MV-4-11 (cell line): ENCODE measurements around the gene ARHGAP11A.
"Not testable (repeated sequence)": the region's sequence is repeated elsewhere in the genome, so short reads cannot be mapped to it uniquely, and the experiment has no call there.

Experiments used
- DNase-seq: peaks from one replicate; lab custom pipeline; 2025; lab: John Stamatoyannopoulos, UW

Gene ARHGAP11A, protein sequence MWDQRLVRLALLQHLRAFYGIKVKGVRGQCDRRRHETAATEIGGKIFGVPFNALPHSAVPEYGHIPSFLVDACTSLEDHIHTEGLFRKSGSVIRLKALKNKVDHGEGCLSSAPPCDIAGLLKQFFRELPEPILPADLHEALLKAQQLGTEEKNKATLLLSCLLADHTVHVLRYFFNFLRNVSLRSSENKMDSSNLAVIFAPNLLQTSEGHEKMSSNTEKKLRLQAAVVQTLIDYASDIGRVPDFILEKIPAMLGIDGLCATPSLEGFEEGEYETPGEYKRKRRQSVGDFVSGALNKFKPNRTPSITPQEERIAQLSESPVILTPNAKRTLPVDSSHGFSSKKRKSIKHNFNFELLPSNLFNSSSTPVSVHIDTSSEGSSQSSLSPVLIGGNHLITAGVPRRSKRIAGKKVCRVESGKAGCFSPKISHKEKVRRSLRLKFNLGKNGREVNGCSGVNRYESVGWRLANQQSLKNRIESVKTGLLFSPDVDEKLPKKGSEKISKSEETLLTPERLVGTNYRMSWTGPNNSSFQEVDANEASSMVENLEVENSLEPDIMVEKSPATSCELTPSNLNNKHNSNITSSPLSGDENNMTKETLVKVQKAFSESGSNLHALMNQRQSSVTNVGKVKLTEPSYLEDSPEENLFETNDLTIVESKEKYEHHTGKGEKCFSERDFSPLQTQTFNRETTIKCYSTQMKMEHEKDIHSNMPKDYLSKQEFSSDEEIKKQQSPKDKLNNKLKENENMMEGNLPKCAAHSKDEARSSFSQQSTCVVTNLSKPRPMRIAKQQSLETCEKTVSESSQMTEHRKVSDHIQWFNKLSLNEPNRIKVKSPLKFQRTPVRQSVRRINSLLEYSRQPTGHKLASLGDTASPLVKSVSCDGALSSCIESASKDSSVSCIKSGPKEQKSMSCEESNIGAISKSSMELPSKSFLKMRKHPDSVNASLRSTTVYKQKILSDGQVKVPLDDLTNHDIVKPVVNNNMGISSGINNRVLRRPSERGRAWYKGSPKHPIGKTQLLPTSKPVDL

DNA sequence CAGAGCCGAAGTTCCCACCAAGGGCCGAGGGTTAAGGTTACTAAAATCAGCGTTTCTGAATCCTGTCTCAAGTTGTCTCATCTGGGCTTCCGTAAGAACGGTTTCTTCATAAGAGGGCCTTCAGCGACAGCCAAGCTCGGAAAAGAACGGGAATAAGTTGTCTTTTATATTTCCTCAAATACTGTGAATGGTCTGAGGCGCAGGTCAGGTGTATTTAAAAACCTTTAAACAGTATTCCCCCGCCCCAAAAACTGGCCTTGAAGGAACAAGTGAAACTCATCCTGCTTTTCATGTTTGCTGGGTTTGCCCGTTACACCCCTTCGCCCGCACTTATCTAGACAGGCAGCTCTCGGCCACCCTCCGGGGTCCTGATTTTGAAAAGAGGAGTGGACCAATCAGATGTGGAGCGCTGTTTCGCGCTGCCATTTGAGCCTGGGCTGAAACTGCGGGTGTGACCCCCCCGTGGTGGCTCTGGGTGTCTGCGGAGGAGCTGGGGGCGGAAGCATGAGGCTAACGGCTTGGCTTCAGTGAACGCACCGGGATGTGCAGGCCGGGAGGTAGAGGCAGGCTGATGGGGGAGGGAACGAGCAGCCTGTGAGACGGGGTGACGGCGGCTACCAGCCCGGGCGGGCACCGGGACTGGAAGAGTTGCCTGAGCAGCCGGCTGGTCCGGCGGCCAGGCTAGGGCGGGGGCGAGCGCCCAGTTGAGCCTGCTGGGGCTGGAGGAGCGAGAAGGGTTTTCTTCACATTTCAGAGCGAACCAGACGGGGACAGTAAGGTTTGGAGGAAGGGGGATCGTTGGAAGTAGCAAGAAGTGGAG, at the start of gene ARHGAP11A:
Gene ARHGAP11A, plus strand, starts transcription at position 454 of the 820 bp plus-strand sequence. CDS start 708 bp downstream, outside the sequence.
- not testable (repeated sequence) for DNase-seq

DNA sequence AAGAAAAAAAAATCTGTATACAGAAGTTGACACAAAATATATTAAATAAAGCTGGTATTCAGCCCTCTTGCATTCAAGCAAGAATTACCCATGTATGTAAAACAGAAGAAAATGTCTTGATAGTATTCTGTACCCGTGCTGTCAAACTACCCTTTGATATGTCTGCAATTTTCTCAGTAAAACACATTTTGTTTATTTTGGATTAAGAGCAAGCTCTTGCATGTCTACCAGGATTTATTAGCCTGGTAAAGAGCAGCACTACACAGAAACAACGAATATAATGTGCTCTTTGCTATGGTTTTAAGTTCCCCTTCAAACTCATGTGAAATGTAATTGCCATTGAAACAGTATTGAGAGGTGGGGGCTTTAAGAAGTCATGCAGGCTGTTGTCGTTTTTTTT, 46.3 kb upstream of the ARHGAP11A start:
- DNase-seq: not testable (repeated sequence)

DNA sequence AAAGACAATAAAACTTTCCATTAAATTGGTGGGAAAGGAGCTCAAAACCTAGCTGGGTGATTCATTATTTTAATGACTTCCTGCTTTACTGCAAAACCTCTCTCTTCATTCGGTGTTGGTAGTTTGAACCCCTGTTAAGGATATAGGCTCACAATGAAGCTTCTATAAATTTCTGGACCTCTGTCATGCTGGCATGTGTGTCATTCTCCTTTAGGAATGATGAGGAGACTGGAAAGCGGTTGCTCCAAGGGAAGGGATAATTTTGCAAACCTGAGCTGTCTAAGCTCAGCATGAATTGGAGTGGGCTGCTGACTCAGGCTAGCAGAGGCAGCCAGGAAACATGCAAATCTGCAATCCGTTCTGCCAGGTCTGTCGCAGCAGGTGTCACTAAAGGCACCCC, 36.8 kb upstream of the ARHGAP11A start:
- not testable (repeated sequence) for DNase-seq

DNA sequence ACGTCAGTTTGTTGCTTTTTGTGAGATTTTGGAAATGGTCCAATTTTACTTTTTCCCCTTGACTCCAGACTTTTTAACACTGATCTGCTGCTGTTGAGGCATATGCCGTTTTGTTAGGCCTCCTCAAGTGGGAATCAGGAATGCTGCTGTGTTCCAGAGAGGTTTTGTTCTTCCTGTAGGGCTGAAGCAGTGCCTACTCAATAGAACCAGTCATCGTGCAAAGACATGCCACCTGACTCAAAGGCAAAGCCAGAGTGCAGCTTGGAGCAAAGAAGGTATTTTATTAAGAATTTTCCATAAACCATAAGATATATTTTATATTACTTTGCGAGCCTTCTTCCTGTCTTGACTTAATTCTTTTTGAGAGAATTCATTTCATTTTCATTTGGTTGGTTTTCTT, 29.5 kb upstream of the ARHGAP11A start:
- not testable (repeated sequence) for DNase-seq

DNA sequence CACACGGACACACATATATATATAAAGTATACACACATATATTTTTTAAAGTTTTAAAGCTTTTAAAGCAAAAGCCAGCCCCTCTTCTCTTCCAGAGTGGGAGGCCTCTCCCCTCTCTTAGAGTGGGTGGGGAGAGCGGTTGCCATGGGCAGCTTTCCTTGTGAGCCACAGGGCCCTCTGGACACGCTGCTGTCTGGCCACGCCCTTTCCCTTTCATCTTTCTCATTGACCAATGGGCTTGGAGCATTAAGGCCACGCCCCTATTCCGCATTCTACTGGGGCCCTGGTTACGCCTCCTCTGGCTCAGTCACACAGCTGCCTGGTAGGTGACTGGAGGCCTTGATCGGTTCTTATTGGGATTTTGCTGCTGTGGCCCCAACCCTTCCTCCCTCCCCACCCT, 22.2 kb upstream of the ARHGAP11A start, which contains the start of gene GOLGA8N:
Gene GOLGA8N, plus strand, starts transcription at position 306 of the 400 bp plus-strand sequence.
- not testable (repeated sequence) for DNase-seq

DNA sequence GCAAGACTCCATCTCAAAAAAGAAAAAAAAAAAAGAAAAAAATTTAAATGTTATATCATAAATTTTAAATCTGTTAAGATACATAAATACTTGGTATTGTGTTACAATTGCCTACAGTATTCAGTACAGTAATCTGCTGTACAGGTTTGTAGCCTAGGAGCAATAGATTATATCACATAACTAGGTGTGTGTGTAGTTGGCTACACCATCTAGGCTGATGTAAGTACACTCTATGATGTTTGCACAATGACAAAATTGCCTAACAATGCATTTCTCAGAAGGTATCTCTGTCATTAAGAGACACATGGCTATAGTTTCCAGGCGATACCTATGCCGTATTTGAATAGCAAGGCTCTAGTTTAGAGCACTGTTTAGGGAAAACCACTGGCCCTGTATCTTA, 5.8 kb upstream of the ARHGAP11A start:
- DNase-seq: not testable (repeated sequence)

DNA sequence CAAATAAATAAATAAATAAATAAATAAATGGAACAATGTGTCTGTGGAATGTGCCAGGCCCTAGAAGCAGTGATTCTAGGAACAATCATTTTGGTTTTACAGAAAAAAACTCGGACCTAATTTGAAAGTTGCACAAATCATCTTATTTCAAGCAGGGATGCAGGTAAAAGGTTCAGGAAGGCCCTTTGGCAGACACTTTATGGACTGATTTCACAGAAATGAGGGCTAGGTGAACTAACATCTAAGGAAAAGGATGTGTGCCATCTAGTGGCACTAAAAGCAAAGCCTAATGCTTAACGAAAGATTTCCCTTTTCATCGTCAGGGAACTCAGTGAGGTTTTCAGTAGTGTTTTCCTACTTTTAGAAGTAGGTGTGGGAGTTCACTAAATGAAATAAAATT, 4.6 kb upstream of the ARHGAP11A start:
- DNase-seq: not testable (repeated sequence)

DNA sequence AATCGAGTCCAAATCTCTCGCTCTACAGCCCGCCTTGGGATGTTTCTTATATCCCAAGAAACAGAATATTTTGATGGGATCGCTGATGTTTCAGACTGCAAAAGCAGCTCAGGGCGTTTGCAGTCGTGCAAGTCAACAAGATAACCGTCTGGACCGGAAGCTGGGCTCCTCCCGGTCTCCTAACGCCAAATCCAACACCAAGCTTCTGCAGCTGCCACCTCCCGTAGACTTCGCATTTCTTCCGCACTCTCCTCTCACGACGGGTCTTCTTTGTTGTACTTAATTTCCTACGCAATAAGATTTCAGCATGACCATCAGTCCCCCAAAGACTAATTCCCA, 623 bp upstream of the ARHGAP11A start:
- DNase-seq: not testable (repeated sequence)

DNA sequence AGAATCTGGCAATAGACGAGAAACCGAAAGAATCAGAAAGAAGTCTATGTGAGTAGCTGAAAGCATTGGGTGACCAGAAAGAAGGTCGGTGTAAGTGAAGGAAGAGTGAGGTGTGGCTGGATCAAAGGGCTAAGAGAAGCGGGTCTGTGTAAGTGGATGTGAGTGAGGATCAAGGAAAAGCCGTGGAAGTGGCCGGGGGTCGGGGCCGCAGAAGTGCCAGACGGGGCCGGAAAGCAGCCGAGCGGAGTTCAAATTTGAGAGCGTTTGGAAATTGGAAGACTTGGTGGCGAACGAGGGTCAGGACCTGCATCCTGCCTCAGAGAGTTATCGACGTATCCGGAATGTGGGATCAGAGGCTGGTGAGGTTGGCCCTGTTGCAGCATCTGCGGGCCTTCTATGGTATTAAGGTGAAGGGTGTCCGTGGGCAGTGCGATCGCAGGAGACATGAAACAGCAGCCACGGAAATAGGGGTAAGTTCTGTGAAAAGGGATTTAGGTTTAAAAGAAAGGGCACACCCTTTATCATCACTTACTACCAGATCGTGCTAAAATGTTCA, 645 bp downstream of the ARHGAP11A start:
- not testable (repeated sequence) for DNase-seq

DNA sequence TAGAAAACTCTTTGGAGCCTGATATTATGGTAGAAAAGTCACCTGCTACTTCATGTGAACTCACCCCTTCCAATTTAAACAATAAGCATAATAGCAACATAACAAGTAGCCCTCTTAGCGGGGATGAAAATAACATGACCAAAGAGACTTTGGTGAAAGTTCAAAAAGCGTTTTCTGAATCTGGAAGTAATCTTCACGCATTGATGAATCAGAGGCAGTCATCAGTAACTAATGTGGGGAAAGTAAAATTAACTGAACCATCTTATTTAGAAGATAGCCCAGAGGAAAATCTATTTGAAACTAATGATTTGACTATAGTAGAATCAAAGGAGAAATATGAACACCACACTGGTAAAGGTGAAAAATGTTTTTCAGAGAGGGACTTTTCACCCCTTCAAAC, 21.1 kb downstream of the ARHGAP11A start:
- DNase-seq: no peak

DNA sequence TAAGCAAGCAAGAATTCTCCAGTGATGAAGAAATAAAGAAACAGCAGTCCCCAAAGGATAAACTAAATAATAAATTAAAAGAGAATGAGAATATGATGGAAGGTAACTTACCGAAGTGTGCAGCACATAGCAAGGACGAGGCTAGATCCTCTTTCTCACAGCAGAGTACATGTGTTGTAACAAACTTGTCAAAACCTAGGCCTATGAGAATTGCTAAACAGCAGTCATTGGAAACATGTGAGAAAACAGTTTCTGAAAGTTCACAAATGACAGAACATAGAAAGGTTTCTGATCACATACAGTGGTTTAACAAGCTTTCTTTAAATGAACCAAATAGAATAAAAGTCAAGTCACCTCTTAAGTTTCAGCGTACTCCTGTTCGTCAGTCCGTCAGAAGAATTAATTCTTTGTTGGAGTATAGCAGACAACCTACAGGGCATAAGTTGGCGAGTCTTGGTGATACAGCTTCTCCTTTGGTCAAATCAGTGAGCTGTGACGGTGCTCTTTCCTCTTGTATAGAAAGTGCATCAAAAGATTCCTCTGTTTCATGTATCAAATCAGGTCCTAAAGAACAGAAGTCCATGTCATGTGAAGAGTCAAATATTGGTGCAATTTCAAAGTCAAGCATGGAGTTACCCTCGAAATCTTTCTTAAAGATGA, 21.7 kb downstream of the ARHGAP11A start:
- DNase-seq: peak; percentile 6

DNA sequence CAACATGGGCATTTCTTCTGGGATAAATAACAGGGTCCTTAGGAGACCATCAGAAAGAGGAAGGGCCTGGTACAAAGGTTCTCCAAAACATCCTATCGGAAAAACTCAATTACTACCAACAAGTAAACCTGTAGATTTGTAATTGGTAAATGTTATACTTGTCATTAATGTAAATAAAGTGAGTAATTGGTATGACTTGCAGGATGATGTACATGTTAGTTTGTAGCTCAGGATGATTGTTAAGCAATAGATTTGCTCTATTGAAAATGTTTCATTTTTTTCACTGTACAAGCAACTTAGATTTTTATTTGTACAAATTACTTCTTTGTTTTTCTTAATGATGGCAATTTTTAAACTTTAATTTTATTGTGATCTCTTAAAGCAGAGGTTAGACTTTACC, 22.4 kb downstream of the ARHGAP11A start:
- DNase-seq: no peak

DNA sequence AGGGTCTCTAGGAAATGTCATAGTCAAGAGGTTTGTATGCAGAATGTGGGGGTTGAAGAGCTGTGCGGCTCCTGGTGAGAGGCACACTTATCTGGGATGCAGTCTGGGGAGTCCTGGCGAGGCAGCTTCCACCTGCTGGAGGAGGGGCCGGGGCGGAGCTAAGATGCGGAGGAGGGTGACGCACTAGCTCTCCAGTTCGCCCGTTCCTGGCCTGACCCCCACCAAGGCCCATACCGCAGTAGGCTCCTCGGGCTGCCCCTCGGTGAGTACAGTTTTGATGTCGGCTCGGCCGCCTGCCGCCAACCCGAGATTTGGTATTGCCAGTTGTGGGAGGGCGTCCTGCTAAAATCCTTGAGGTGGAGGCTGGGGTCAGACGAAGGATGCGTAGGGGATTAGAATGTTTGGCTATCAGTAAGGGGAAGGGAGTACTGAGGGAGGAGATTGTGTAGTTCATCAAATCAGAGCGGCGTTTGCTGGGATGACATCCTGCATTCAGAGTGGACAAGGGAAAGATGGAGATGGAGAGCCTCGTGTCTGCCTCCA, 26.3 kb downstream of the ARHGAP11A start, which contains the start of gene SCG5:
Gene SCG5, plus strand, starts transcription at position 194 of the 543 bp plus-strand sequence. CDS start 1,883 bp downstream, outside the sequence.
- DNase-seq: no peak

DNA sequence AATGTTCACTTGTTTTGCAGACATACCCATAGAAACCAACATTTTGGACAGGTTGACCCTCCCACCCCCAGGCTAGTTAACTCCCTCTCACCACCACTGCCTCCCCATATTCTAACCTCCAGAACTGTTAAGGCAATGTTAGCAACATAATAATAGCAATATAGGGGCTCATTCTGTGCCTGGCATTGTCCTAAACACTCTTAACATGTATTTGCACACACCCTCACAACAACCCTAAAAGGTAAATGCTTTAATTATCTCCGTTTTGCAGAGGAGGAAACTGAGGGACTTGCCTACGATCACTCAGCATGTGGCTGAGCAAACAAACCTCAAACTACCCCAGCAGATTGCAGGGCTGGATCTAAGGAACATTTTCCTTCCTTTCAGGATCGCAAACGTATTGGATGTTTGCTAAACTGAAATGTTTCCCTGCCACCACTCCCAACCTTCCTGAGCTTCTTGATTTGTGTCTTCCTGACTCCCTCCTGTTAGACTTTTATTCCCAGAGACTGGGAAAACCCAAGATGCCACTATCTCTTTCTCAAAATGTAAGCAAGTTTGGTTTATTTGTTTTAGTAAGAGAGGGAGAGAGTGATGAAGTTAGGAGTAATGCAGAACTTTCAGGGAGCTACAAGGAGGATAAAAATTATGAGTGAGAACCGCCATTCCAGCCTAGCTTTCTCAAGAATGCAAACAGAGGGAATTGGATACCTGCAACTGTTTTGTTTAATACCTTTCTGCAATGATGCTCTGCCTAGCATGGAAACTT, 27.5 kb downstream of the ARHGAP11A start:
- DNase-seq: no peak

DNA sequence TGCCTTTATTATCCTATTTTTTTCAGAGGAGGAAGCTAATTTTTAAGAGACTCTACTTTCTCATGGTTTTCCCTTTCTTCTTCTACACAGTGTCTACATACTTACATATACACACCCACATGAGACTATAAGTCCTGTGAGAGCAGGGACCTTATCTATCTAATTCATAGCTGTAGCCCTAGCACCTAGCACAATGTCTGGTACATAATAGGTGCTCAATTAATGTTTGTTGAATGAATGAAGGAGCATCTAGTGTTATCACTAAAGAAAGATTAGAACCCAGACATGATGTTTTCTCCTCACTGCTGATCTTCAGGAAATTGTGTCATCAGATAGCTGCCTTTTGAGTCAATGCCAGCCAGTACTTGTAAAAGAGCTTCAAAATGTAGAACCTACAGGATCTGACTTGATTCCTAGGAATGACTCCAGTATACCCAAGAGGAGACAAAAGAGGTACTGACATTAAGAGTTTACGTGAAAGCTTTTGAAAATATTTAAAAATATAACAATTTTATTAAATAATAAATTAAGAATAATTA, 28.7 kb downstream of the ARHGAP11A start:
- DNase-seq: no peak

DNA sequence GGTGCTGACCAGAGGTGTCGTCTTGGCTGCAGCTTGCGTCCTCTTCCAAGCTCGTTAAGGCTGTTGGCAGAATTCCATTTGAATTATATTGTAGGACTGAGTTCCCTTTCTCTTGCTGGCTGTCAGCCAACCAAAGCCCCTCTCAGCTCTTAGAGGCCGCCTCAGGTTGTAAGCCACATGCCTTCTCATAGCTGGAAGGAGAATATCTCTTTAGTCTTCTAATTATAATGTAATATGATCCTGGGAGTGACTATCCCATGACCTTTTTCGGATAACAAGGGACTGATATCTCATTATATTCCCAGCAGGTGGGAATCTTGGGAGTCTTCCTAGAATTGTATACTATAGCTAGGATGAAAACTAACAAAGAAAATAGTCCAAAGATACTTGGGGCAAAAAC, 31.0 kb downstream of the ARHGAP11A start:
- no peak for DNase-seq

DNA sequence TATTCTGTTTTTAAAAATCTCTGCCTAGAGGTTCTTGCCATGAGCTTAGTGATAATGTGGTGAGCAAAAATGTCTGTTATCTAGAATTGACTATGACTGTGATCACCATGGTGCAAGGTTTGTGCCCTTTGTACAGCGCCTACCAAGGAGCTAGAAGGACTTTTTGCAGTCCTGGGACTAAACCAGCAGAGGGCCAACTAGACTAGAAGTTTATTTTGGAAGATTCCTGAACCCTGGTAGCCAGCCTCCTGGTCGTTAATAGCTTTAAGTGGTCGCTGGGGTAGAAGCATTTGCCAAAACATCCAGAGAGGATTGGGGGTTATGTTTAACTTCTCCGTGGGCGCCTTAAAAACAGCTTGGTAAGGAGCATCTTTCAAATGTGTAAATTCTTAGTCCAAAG, 34.0 kb downstream of the ARHGAP11A start:
- DNase-seq: peak; percentile 22

DNA sequence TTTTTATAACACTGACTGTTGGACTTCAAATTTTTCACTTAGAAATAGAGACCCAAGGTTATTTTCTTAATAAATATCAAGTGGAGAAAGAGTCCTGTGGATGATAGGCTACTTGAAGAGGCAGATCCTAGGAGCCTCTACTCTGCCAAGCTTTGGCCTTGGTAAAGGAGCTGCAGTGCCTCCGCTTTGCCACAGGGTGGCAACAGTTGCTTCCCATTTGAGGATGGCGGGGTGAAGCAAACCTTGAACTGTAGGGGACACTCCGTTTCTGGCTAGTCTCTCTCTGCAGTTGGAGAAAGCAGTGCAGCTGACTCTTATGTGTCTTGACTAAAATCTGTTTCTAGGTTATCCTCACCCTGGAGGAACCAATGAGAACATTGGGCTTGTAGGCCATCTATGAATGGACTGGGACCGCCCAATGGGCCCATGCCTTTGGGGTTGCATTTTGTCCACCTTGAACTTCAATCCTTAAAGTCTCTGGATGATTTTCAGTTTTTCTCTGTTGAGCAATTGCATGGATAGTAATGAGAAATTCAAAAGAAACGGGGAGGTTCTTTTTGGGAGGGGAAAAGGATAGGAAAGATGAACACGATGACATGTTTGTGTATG, 36.0 kb downstream of the ARHGAP11A start:
- peak; percentile 51 for DNase-seq

DNA sequence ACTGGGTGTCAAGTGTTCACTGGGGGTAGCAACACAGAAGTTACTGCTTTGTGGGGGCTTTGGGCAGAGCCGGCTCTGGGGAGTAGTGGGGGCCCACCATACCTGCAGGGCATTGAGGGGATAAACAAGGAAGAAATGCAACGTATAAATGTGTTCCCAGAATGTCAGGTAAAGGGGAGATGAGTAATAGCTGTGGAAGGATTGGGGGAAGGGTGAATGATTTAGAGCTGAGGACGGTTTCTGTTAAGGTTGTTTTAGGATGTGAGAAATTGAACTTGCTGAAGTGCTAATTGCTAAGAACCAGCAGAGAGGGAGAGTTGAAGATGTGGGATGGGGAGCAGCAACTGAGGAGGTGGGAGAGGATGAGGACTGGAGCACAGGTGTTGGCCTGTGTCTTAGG, 36.9 kb downstream of the ARHGAP11A start:
- DNase-seq: no peak
